AG09309 (cell line): ENCODE data around the gene FLACC1.
"Not testable (repeated sequence)": the region's sequence is repeated elsewhere in the genome, so short reads cannot be mapped to it uniquely, and the experiment has no call there.

Source experiments
- DNase-seq: peaks from one replicate; pipeline ENCODE4 v3.0.0-alpha.2; 2010; ENCODE audit warnings: low read depth
- H3K4me3 ChIP-seq: 2 replicates; pipeline ENCODE4 v1.5.1; 2011; ENCODE audit warnings: mild to moderate bottlenecking, low read depth, low read length, moderate library complexity; ENCODE audit not compliant: control insufficient read depth
- TF ChIP-seq, protein P1 (sequence below): IDR thresholded peaks from 2 replicates; pipeline ENCODE4 v1.5.1; 2011; ENCODE audit warnings: mild to moderate bottlenecking, low read depth, low read length, inconsistent platforms; ENCODE audit not compliant: insufficient read depth, control insufficient read depth; ENCODE audit errors: missing control alignments

FLACC1 gene

DNA sequence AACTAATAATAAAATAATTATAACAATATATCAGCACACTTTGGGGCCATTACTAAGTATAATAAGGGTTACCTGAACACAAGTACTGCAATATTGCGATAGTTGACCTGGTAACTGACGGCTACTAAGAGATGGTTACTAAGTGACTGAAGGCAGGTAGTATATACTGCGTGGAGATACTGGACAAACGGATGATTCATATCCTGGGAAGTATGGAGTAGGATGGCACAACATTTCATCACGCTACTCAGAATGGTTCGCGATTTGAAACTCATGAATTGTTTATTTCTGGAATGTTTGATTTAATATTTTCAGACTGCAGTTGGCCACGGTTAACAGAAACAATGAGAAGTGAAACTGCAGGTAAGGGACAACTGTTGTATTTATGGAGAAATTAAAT is 39.5 kb upstream of the FLACC1 start:
- DNase-seq = no peak
- no peak overlapping the region for H3K4me3 ChIP-seq
- TF ChIP-seq, protein P1, sequence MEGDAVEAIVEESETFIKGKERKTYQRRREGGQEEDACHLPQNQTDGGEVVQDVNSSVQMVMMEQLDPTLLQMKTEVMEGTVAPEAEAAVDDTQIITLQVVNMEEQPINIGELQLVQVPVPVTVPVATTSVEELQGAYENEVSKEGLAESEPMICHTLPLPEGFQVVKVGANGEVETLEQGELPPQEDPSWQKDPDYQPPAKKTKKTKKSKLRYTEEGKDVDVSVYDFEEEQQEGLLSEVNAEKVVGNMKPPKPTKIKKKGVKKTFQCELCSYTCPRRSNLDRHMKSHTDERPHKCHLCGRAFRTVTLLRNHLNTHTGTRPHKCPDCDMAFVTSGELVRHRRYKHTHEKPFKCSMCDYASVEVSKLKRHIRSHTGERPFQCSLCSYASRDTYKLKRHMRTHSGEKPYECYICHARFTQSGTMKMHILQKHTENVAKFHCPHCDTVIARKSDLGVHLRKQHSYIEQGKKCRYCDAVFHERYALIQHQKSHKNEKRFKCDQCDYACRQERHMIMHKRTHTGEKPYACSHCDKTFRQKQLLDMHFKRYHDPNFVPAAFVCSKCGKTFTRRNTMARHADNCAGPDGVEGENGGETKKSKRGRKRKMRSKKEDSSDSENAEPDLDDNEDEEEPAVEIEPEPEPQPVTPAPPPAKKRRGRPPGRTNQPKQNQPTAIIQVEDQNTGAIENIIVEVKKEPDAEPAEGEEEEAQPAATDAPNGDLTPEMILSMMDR = no peak

DNA sequence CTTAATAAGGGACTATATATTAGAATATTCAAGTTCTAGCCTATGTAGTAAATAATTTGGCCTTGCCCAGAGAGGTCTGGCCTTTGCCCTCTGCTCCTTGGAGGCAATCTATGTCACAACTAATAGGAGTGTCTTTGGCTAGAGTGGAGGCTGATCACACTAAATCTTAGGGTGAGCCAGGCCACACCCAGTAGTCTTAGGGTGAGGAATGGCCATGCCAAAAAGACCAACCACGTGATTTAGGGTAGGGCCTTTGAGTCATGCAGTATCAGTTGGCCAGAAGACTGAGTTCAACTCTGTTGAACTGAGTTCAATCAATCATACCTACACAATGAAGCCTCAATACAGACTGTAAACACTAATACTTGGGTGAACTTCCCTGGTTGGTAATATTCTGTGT is 26.0 kb upstream of the FLACC1 start:
- no peak for DNase-seq
- H3K4me3 ChIP-seq = no peak overlapping the region
- TF ChIP-seq, protein P1 = no peak

DNA sequence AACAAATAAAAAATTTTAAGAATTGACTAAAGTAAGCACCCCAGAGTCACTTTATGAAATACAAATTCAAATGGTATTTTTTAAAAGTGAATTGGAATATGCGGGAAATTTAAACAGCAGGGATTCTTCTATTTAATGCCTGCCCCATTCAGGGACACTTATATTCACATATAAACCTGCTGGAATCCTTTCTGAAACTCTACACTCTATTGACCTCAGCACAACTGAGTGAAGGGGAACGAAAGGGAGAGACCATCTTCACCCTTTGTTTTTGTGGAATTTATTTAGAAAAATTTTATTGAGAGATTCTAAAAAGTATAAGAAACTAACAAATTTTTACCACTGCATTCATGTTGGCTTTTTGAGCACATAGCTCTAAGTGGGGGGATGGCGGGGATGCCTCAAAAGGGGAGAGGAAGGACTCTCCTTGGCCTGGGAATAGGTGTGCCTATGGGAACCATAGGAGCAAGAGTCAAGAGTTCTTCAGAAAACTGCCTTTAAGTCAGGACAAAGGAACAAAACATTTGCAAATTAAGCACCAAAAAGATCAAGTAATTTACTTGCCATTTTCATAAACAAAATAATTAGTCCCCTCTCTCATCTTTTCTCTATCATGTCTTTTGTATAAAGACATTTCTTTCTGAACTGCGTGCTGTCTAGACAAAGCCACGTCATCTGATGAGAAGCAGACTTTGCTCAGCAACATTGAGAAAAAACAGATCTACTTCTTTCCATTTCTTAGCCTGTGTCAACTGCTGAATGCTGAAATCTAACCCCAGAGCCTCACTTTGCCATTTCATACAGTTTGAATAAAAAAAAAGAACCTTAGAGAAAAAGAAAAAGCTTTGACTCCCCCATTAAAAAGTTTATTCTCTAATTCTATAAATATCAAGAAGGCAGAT is 21.6 kb upstream of the FLACC1 start:
- no peak for DNase-seq
- no peak overlapping the region for H3K4me3 ChIP-seq
- TF ChIP-seq, protein P1 = no peak

DNA sequence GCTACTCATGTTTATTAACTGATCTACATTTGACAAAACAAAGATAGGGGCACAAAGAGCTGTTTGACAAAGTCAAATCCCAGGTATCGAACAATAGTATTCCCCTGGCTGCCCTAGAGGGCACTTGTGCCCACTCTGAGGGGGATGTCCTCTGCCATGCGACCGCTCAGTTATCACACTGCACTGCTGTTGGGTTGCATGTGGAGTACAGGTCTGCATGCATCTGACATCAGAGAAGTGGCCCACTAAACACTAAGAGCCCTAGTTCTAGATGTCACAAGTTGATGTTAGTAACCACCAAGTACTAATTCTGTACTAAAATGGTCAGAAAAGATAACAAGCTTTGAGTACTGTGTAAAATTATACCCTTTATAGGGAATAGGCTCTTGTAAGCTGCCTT is 20.1 kb upstream of the FLACC1 start:
- H3K4me3 ChIP-seq = no peak overlapping the region
- no peak for DNase-seq
- TF ChIP-seq, protein P1 = no peak

DNA sequence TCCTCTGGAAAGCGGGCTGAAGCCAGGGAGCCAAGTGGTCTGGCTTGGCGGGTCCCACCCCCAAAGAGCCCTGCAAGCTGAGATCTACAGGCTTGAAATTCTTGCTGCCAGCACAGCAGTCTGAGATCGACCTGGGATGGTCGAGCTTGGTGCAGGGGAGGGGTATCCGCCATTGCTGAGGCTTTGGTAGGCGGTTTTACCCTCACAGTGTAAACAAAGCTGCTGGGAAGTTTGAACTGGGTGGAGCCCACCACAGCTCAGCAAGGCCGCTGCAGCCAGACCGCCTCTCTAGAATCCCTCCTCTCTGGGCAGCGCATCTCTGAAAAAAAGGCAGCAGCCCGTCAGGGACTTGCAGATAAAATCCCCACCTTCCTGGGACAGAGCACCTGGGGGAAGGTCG is 12.6 kb upstream of the FLACC1 start:
- TF ChIP-seq, protein P1 = no peak
- no peak overlapping the region for H3K4me3 ChIP-seq
- DNase-seq = no peak

DNA sequence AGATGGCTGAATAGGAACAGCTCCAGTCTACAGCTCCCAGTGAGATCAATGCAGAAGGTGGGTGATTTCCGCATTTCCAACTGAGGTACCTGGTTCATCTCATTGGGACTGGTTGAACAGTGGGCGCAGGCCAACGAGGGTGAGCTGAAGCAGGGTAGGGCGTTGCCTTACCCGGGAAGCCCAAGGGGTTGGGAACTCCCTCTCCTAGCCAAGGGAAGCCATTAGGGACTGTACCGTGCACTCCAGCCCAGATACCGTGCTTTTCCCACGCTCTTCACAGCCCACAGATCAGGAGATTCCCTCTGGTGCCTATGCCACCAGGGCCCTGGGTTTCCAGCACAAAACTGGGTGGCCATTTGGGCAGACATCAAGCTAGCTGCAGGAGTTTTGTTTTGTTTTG is 12.2 kb upstream of the FLACC1 start:
- H3K4me3 ChIP-seq, DNase-seq: not testable (repeated sequence)

DNA sequence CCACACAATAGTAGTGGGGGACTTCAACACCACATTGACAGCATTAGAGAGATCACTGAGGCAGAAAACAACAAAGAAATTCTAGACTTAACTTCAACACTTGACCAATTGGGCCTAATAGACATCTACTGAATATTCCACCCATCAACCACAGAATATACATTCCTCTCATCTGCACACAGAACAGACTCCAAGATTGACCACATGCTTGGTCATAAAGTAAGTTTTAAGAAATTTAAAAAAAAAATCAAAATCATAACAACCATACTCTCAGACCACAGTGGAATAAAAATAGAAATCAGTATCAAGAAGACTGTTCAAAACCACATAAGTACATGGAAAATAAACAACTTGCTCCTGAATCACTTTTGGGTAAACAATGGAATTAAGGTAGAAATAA is 9.0 kb upstream of the FLACC1 start:
- H3K4me3 ChIP-seq = no peak overlapping the region
- TF ChIP-seq, protein P1 = no peak
- no peak for DNase-seq
